SK-MEL-5 (cell line): ENCODE results near the gene HELZ2. TPM values are rescaled to one million over a fixed set of nuclear protein-coding genes. Genes with fewer than 3 reads are reported as not detected.
"Not testable (repeated sequence)": the region's sequence is repeated elsewhere in the genome, so short reads cannot be mapped to it uniquely, and the experiment has no call there.

Experiments
- DNase-seq: peaks from one replicate; pipeline ENCODE4 v3.0.0-alpha.2; 2016; ENCODE audit warnings: low read depth, low spot score
- in situ Hi-C: cut with HindIII; loops from 2 replicates; pipeline ENCODE4 v1.10.0; 2016; ENCODE audit warnings: low sequenced_read_pairs, high pct_unique_total_duplicates, low pct_unique_long_range_greater_than_20kb
- total RNA-seq: library from RNA; depleted of rRNA; stranded (reverse); fragments of >200 nt; shearing (Covaris generic); gene quantifications from 2 replicates; pipeline ENCODE4 v1.2.3, GENCODE V29; 2014

HELZ2 gene
- total RNA-seq, 1 experiment from 2014 or later, result 21.7 TPM

DNA sequence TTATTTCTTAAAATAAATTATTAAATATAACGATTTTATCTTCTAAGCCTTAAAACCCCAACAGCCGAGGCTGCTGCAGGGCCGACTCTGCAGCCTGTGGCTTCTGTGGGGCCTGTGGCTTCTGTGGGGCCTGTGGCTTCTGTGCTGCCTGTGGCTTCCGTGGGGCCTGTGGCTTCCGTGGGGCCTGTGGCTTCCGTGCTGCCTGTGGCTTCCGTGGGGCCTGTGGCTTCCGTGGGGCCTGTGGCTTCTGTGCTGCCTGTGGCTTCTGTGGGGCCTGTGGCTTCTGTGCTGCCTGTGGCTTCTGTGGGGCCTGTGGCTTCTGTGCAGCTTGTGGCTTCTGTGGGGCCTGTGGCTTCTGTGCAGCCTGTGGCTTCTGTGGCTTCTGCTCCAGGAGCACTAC, 27.6 kb upstream of the HELZ2 start:
- in situ Hi-C loops, DNase-seq: not testable (repeated sequence)

DNA sequence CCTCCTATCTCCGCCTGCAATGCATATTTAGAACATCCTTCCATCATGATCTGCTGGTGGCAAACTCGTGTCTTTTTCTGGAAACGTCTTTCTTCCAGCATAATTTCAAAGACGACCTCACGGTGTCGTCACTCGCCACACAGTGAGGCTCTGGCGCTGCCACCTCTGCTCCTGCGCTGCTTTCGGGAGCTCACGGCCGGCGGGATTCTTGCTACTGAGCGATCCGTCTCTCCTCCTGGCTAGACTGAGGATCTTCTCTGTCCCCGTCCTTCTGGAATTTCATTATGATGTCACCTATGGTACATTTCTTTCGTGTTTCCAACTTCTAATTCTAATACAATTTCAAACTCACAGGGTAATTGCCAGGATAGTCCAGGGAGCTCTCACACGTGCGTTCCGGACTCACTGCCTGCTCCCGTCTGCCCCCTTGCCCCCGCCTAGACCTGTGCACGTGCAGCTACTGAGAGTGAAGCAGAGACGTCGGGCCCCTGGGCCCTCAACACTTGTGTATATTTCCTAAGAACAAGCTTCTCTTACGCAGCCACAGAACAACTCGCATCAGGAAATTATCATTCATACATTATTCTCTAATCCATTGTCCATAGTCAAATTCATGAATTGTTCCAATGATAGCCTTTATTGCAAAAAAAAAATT, 25.5 kb upstream of the HELZ2 start:
- in situ Hi-C loops, result no loop called here

DNA sequence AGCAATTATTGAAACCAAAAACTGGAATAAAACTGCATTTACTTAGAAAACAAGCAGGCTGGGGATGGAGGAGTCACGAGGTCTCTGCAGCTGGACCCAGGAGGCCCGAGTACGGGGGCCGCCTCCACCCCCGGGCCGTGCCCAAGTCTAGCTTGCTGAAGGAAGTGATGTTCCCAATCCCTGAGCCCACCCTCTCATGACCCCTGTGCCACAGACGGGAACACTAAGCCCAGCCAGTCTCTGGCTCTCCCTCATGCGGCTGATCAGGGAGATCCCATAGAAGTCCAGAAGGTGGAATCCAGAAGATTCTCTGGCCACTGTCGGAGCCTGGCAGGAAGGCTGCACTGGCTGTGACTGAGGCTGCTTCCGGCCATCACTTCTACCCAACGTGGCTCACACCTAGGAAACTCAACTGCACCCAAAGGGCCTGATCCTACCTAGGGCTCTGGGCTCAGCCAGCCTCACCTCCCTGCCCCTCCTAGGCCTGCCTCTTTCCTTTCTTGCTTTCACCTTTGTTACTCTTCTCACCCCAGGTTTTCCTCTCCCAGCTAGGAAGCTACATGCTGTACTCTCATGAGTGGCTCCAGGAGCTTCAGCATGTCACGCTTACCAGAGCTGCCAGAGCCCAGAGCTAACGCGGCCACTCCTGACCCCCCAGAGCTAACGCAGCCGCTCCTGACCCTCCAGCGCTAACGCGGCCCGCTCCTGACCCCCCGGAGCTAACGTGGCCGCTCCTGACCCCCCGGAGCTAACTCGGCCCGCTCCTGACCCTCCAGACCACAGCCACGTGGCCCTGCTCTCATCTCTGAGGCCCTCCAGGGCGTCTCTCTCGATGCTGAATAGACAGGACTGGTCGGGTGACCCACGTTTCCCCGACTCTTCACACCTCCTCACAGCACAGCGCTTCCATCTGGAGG, 24.7 kb upstream of the HELZ2 start:
- in situ Hi-C loops, result no loop called here
- DNase-seq, result no peak

More for the DNA sequence above, 25.5 kb upstream of the HELZ2 start:
- no peak for DNase-seq

DNA sequence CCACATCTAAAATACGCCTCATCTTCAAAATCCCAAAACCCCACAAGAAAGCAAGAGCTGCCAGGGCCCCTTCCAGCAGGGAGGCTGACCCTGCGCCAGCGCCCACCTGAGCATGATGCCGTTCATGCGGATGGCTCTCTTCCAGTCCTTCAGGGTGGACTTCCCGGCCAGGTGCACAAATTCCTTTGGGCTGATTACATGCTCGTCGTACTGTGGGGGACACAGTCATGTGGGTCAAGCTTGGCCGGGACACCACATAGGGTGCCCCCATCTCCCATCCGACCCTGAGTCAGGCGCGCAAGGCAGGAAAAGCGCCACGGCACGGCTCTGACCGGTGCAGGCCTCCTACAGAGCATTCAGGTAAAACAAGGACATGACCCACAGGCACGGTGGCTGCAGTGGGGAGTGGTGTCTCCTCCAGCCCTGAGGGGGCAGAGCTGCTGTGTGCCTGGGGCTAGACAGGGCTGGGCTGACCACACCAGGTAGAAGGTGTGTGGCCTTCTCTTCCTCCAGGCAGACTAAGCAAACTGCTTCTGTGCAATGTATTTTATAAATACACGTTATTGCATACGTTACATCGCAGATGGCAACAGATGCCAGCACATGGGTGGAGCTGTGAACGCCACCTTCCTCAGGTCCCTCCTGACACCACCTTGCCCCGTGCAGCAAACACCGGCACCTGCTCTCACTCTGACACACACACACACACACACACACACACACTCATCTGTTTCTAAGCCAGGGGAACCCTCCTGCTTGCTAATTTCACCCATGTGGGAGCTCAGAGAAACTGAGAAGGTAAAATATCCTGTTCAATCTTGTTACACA, 23.8 kb upstream of the HELZ2 start:
- in situ Hi-C loops, result no loop called here
- no peak for DNase-seq

DNA sequence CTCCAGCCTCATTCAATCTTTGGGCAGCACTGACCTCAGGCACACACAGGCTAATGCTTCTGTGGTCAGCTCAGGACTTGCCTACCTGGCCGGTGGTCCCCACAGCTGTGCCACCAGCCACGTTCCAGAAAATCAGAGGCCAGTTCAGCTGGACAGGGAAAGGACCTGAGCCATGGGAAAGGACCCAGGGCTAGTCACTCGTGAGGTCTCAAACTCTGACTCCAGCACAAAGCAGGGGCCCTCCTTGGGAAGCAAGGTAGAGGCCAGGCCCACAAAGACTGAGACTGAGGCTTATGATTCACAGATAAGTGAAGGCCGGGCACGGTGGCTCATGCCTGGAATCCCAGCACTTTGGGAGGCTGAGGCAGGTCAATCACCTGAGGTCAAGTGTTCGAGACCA, 22.4 kb upstream of the HELZ2 start:
- in situ Hi-C loops, result no loop called here
- no peak for DNase-seq

DNA sequence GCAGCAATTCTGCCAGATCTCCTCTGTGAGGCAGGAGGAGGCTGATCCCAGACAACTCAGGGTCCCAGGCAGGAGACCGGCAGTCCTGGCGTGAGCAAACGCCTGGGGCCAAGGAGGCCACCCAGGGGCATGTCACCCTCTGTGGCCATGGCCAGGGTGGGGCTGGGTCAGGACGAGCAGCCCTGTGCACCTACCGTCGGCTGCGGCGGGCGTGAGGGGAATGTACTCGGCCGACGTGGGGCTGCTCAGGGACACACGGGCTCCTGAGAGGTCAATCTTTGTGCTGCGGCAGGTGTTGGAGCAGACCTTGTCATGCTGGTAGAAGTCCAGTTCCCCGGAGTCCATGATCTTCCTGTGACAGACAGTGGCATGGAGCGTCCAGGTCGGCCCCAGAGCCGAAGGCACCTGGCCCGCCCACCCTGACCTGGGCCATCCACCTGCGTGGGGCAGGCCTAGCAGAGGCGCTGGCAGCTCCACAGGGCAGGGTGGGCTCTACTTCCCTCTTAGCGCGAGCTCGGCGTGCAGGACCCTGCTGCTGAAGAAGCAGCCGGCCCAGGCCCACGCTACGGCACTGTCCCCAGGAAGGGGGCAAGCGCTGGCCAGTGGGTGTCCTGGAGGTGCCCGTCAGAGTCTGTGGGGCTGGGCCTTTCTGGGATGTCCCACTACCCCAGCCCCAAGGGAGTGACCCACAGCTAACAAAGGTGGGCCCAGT, 21.5 kb upstream of the HELZ2 start:
- DNase-seq, result no peak
- in situ Hi-C loops, result no loop called here

DNA sequence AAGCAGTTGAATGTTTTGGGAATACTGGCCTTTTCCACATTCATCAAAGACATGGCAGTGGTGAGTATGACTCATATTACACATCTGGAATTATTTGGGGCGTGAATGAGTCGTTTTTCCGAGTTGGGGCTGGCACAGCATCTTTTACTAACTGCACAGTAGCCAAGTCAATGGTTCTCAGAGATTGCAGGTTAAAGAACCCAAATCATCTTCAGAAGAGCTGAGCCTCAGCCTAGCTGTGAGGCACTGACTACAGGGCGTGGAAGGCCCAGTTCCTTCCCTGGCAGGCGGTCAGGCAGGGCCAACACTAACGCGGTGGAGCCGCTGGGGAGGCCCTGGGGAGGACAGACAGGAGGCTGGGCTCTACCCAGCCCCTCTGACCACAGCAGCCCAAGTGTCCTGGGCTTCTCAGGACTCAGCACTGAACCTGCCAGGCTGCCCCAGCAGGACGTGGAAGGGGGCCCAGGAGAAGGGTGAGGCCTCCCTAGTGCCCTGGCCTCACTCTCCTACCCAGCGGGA, 20.1 kb upstream of the HELZ2 start:
- in situ Hi-C loops, result no loop called here
- DNase-seq, result no peak

DNA sequence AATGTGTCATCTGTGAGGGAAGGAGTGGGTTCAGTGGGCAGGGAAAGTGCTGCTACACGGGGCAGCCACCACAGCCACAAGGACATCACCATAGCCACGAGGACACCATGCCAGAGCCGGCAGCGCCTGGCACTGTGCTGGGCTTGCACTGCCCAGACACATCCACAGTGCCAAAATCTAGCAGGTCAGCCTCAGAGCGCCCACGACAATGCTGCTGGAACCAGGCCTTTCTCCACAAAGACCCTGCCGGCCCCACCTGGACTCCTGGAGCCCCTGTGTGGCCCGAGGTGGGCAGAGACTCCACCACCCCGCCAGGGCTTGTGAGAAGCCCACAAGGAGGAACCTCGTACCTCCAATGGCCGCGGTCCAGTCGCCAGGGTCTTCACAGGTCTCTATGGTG, 18.6 kb upstream of the HELZ2 start:
- in situ Hi-C loops, result no loop called here
- DNase-seq, result no peak

DNA sequence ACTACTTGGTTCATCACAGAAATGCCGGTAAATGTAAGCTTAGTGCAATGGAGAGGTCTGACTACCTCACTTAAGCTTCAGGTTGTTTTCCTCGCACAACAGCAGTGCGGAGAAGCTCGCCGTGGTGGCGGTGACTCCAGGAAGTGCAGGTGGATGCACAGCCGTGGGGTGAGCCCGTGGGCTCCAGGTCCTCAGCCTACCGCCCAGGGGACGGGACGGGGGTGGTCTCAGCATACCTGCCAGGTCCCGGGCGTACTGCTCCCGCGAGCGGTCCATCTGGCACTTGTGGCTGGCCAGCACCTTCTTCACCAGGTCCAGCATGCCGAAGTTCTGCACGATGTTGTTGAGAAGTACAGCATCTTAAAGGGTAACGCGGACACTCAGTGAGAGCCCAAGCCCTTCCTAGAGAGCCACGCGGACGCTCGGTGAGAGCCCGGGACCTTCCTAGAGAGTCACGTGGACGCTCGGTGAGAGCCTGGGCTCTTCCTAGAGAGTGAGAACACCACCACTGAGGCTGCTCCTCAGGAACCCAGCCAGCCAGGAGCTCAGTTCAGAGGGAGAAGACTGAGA, 17.8 kb upstream of the HELZ2 start:
- no peak for DNase-seq
- in situ Hi-C loops, result no loop called here

DNA sequence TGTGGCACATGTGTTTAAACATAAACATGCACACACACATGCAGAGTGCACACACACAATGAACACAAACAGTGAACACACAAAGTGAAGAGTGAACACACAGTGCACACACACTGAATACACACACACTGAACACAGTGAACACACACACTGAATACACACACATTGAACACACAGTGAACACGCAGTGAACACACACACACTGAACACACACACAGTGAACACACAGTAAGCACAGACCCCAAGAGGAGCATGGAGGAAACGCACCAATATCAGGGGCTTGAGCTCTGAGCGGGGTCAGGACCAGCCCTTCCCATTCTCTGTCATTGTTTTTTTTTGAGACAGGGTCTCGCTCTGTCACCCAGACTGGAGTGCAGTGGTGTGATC, 17.1 kb upstream of the HELZ2 start:
- DNase-seq, result no peak
- in situ Hi-C loops, result no loop called here

DNA sequence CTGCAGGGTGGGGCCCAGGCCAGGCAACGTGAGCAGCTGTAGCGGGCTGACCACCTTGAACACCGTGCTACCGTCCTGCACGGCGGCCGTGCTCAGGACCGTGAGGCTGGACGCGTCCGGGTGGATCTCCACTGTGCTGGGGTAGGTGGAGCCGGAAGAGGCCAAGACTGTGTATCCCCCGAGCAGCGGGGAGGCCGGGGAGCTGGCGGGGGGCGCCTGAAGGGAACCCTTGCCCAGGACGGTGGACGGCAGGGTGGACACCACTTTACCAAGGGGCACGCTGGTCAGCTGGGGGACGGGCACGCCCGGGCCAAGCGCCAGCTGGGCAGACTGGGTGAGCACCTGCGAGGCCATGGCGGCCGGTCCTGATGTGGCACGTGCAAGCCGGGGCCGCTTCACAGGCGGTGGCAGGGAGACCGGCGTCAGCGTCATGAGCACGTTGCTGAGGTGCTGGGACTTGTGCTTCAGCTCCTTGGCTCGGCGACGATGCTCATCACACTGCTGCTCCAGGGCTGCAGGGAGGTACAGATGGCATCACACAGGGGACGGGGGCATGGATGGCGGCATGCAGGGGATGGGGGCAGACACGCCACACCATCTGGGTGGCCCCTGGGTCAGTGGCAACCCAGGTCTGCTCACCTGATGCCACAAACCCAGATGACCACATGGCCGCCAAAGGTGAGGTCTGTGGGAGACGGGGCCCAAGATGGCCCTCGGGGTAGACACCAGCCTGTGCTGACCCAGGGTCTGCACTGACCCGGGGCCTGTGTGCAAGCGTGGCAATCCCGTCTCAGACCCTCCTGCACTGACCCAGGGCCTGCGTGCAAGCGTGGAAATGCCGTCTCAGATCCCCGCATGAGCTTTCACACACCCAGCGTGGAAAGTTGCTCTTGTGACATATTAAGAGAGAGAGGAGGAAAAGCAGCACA, 16.4 kb upstream of the HELZ2 start:
- in situ Hi-C loops, result no loop called here
- DNase-seq, result no peak

DNA sequence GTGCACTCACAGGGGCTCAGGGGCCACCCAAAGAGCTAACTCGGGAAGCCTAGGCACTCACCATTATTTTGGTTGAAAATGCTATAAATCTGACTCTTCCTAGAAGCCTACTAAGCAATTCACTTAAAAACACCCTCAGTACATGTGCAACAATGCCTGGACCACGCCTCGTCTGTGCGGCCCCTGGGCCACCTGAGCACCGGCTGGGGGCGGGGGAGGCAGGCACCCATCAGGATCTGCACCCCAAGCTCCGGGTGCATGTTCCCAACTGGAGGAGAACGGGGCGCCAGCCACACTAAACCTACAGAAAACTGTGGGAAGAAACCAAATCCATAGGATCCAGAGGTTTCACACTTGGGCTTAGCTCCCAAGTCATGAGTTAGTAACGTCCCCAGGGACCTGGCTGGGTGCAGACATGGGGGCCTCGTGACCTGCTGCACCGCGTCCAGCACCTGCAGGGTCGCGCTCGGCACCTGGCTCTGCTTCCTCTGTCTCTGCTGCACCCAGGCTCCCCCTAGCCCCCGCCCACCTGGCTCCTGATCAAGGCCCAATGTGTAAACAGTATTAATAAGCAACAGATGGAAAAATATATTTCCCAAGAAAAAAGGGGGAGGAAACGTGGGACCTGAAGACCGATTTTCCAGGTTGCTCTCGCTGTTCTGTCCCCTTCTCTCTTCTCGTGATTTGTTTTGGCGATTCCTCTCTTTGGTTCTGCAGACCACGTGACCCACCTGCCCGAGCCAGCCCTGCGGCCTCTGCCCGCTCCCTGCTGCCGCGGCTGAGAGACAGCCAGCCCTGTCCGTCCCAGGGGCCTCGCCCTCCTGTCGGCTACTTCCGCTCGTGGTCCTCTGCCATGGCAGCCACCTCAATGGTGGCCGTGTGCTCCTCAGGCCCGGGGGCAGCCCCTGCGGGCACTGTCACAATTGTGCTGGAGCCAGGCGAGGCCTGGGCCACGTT, 15.5 kb upstream of the HELZ2 start:
- no peak for DNase-seq
- in situ Hi-C loops, result no loop called here

DNA sequence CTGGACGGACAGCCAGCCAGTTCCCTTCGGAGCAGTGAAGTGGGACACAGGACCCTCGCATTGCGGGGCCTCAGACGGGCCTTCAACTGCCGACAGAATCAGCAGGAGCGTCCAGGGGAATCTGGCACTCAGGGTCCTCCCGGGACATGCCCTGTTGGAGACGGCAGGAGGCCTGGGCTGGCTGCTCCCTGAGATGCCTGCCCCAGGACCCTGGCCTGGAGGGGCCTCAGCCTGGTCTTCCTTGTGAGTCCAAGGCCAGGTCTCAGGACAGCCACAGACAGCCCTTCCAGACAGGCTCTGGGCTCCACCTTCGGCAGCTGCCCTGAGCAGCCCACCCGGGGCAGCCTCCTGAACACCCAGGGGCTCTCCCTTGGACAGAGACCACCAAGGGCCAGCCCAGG, 14.6 kb upstream of the HELZ2 start:
- in situ Hi-C loops, result no loop called here
- no peak for DNase-seq

DNA sequence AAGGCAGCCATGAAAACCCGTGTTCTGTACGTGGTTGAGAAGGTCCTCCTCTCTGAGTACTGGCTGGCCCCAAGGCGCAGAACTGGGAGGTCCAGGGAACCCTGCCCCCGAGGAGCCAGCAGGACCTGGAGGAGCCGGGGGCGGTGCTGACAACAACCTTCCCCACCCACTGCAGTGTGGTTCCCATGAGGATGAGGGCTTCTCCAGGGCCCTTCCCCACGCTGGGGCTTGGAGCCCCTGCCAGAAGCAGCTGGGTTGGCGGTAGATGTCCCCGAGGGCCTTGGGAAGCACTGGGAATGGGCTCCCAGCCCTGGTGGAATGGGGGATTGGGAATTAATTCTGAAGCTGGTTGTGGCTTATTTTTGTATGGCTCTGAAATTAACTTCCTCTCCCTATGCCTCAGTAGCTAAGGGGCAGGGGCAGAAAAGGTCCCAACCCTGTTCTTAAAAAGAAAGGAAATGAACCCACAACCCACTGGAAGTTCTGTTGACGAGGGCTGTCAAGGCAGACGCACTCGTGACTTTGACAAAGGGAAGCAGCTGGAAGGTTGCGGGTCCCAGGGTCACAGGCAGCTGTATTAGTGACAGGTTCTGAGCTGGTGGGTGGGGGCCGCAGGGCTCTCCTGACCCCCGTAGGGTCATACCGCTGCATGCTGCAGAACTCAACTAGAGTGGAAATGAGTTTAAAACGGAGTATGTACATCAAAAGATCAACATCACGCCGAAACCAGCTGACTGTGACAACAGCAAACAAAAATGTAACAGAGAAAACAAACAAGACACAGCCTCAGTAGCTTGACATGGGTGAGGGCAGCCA, 13.9 kb upstream of the HELZ2 start:
- in situ Hi-C loops, result no loop called here
- DNase-seq, result no peak

DNA sequence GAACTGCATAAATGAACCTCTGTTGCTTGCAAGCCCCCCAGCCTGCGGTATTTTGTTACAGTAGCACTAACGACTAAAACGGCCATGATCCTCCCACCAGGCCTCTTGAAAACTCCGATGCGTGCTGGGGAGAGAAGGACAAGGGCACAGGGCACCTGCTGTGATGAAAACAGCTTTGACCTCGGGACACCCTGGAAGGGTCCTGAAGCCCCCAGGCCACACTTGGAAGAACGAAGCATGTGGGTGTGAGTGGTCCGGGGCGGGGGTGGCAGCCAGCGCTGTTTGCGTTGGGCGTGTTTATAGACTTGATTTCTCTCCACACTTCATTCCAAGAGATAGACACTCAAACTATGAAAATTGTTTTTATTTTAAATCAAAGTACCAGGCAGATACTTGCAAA, 13.2 kb upstream of the HELZ2 start:
- DNase-seq, result no peak
- in situ Hi-C loops, result no loop called here
